Endothelial cell of umbilical vein (primary cell): Measurements from ENCODE around the gene ZNF879. TPM values are rescaled to one million over a fixed set of nuclear protein-coding genes. Genes with fewer than 3 reads are reported as not detected.

Experiments
- BruUV-seq: library from RNA; stranded (reverse); fragments of 400-500 nt; replicated peaks from 2 replicates; lab custom pipeline; 2021; lab: Mats Ljungman, UMichigan
- CTCF ChIA-PET: fragments of 300-600, 350-600 bp; sonication (Branson Sonifier 250); formaldehyde crosslinking; loops from one replicate; lab custom pipeline; 2021; ENCODE audit warnings: antibody characterized with exemption, inconsistent platforms; lab: Charles Lee
- POLR2A ChIA-PET: fragments of 300-600, 350-600 bp; sonication (Branson Sonifier 250); formaldehyde crosslinking; loops from one replicate; lab custom pipeline; 2021; ENCODE audit warnings: antibody characterized with exemption, inconsistent platforms; lab: Charles Lee
- DNase-seq: peaks from one replicate; pipeline ENCODE4 v3.0.0-alpha.2; 2011; ENCODE audit warnings: low read depth, low spot score
- FAIRE-seq: peaks from 2 replicates; lab custom pipeline; 2011; peaks lifted over from hg19 to GRCh38; lab: Jason Lieb, UNC
- H2AFZ ChIP-seq: 2 replicates; pipeline ENCODE4 v1.6.0; 2012; ENCODE audit warnings: low read depth, low read length, control low read depth, inconsistent platforms
- H3K27ac ChIP-seq: 2 replicates; pipeline ENCODE4 v1.5.1; 2011; ENCODE audit warnings: low read depth, mild to moderate bottlenecking, control low read depth, low read length, moderate library complexity; ENCODE audit not compliant: insufficient read depth
- H3K27me3 ChIP-seq, 2 experiments: 2 replicates each; pipeline versions ENCODE4 v1.6.0 to v1.6.1; 2011; ENCODE audit warnings: low read length in 2 of 2, mixed read lengths in 1 of 2; ENCODE audit not compliant: control insufficient read depth in 2 of 2, insufficient read depth in 2 of 2
- H3K36me3 ChIP-seq, 2 experiments: 2 replicates in 1 of 2; 3 replicates in 1 of 2; pipeline ENCODE4 v1.5.1; 2011; ENCODE audit warnings: low read length in 2 of 2, mild to moderate bottlenecking in 1 of 2, moderate library complexity in 1 of 2; ENCODE audit not compliant: control insufficient read depth in 2 of 2, insufficient read depth in 2 of 2; ENCODE audit errors: extremely low read depth in 1 of 2
- H3K4me1 ChIP-seq: 3 replicates; pipeline ENCODE4 v1.5.1; 2011; ENCODE audit warnings: mild to moderate bottlenecking, low read length; ENCODE audit not compliant: control insufficient read depth, insufficient read depth; ENCODE audit errors: extremely low read depth
- H3K4me2 ChIP-seq: 2 replicates; pipeline ENCODE4 v1.6.1; 2011; ENCODE audit warnings: low read length, control low read depth, mixed read lengths; ENCODE audit not compliant: insufficient read depth
- H3K4me3 ChIP-seq, 3 experiments: fragments of 200-600 bp in 1 of 3; sonication (generic), shearing (Covaris generic) in 1 of 3; replicated peaks in 1 of 3; 2 replicates each; pipeline ENCODE4 v1.5.1; 2011 to 2016; ENCODE audit warnings: control low read depth in 3 of 3, low read length in 3 of 3, mild to moderate bottlenecking in 2 of 3, inconsistent platforms in 1 of 3, low read depth in 1 of 3, moderate library complexity in 1 of 3; ENCODE audit not compliant: insufficient read depth in 1 of 3
- H3K79me2 ChIP-seq: 2 replicates; pipeline ENCODE4 v1.6.0; 2012; ENCODE audit warnings: low read length, inconsistent platforms; ENCODE audit not compliant: control insufficient read depth, insufficient read depth
- H3K9ac ChIP-seq: replicated peaks from 2 replicates; pipeline ENCODE3; 2011; ENCODE audit warnings: low read length, control low read depth; ENCODE audit not compliant: insufficient read depth; ENCODE audit errors: extremely low read depth
- H3K9me1 ChIP-seq: replicated peaks from 3 replicates; pipeline ENCODE4 v1.6.0; 2011; ENCODE audit warnings: mild to moderate bottlenecking, low read length; ENCODE audit not compliant: control insufficient read depth, insufficient read depth; ENCODE audit errors: extremely low read depth
- H3K9me3 ChIP-seq: replicated peaks from 2 replicates; pipeline ENCODE4 v1.5.1; 2012; ENCODE audit warnings: low read length, inconsistent platforms; ENCODE audit not compliant: control insufficient read depth, insufficient read depth
- H4K20me1 ChIP-seq: replicated peaks from 2 replicates; pipeline ENCODE3; 2011; ENCODE audit warnings: mild to moderate bottlenecking, low read length; ENCODE audit not compliant: control insufficient read depth, insufficient read depth; ENCODE audit errors: extremely low read depth
- EZH2 ChIP-seq: IDR thresholded peaks from 2 replicates; pipeline ENCODE4 v1.6.1; 2012; ENCODE audit warnings: borderline replicate concordance, low read depth, mild to moderate bottlenecking, moderate library complexity, low read length, inconsistent platforms; ENCODE audit not compliant: severe bottlenecking
- FOS ChIP-seq: IDR thresholded peaks from 2 replicates; pipeline ENCODE4 v1.6.1; 2011; ENCODE audit warnings: mild to moderate bottlenecking, low read length, moderate library complexity, borderline replicate concordance; ENCODE audit not compliant: insufficient read depth
- GATA2 ChIP-seq: IDR thresholded peaks from 2 replicates; pipeline ENCODE4 v1.7.0; 2011; ENCODE audit warnings: low read depth, mild to moderate bottlenecking, moderate library complexity, mixed read lengths, low read length; ENCODE audit not compliant: insufficient read length, insufficient read depth
- JUN ChIP-seq: IDR thresholded peaks from 2 replicates; pipeline ENCODE4 v1.6.1; 2011; ENCODE audit warnings: borderline replicate concordance, low read depth; ENCODE audit not compliant: insufficient read length, insufficient read depth
- MYC ChIP-seq: IDR thresholded peaks from one replicate; pipeline ENCODE4 v1.6.1; 2011; ENCODE audit warnings: mild to moderate bottlenecking, low read depth, low read length
- POLR2A ChIP-seq: IDR thresholded peaks from 2 replicates; pipeline ENCODE4 v1.6.1; 2012; ENCODE audit warnings: low read depth, mild to moderate bottlenecking, control low read depth, low read length
- POLR2AphosphoS5 ChIP-seq: IDR thresholded peaks from 2 replicates; pipeline ENCODE4 v1.6.1; 2012; ENCODE audit warnings: low read depth, mild to moderate bottlenecking, control low read depth, low read length, moderate library complexity; ENCODE audit not compliant: insufficient read depth
- dilution Hi-C: fragments of 300-500 bp; cut with MboI; formaldehyde crosslinking; loops from one replicate; pipeline ENCODE4 v1.15.0; 2019; ENCODE audit warnings: low sequenced_read_pairs; ENCODE audit not compliant: extremely low pct_ligation_motif_present
- intact Hi-C: fragments of 100-400 bp; cut with micrococcal nuclease; formaldehyde crosslinking; loops from one replicate; pipeline ENCODE4 v1.10.0; 2022
- polyA plus RNA-seq, 4 experiments: library from polyadenylated mRNA; depleted of rRNA in 3 of 4; stranded (reverse) in 3 of 4; unstranded in 1 of 4; fragments of >200 nt; gene quantifications; 2 replicates each; pipeline versions ENCODE4 v1.2.1 to v1.2.3, GENCODE V29; 2011 to 2012; ENCODE audit warnings: missing spikeins in 1 of 4
- total RNA-seq: library from RNA; stranded (reverse); gene quantifications from 2 replicates; pipeline ENCODE4 v1.2.3, GENCODE V29; 2021
- TF ChIP-seq, protein P1 (sequence below): IDR thresholded peaks from 2 replicates; pipeline ENCODE4 v1.6.1; 2011; ENCODE audit not compliant: insufficient read depth, insufficient read length
- TF ChIP-seq, protein P2 (sequence below), 2 donors: IDR thresholded peaks; 1 replicate in 1 of 2; 2 replicates in 1 of 2; pipeline ENCODE4 v1.5.1; 2011; ENCODE audit warnings: low read length in 2 of 2, mild to moderate bottlenecking in 2 of 2, moderate library complexity in 2 of 2, control low read depth in 1 of 2, inconsistent platforms in 1 of 2, low read depth in 1 of 2; ENCODE audit not compliant: insufficient read depth in 1 of 2; ENCODE audit errors: extremely low read depth in 1 of 2

Gene ZNF879
- total and polyA plus RNA-seq, 2 donors (not counting 3 experiments of a cell fraction or from before 2014, with no cell fraction given) = 2.4 to 2.7 TPM

DNA sequence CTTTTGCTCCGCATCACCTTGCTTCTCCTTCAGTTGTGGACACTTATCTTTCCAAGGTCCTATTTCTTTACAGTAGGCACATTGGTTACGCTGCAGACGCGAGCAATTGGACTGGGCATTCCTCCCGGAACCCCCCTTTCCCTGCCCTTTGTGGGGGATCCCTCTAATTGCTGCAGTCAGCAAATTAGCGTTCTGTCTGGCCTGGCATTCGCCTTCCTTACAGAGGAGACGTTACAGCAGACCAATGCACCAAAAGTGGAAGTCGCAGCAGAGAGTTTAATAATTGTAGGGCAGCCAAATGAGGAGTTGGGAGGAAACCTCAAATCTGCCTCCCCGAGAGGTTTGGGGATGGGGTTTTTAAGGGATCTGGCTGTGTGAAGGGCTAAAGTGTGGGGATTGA lies 31.3 kb downstream of the ZNF879 start:
- H3K4me2 ChIP-seq = no peak overlapping the region
- H3K79me2 ChIP-seq = no peaks in the 10 kb centered on the region
- H3K9me3 ChIP-seq = no peaks in the 10 kb centered on the region
- no TSS peak for BruUV-seq
- no peak for TF ChIP-seq JUN
- no peak for TF ChIP-seq GATA2
- TF ChIP-seq, protein P1, sequence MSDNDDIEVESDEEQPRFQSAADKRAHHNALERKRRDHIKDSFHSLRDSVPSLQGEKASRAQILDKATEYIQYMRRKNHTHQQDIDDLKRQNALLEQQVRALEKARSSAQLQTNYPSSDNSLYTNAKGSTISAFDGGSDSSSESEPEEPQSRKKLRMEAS = no peak
- no peak for TF ChIP-seq POLR2AphosphoS5
- TF ChIP-seq FOS = no peak
- no peak for TF ChIP-seq EZH2
- no peak for TF ChIP-seq MYC
- TF ChIP-seq, protein P2, sequence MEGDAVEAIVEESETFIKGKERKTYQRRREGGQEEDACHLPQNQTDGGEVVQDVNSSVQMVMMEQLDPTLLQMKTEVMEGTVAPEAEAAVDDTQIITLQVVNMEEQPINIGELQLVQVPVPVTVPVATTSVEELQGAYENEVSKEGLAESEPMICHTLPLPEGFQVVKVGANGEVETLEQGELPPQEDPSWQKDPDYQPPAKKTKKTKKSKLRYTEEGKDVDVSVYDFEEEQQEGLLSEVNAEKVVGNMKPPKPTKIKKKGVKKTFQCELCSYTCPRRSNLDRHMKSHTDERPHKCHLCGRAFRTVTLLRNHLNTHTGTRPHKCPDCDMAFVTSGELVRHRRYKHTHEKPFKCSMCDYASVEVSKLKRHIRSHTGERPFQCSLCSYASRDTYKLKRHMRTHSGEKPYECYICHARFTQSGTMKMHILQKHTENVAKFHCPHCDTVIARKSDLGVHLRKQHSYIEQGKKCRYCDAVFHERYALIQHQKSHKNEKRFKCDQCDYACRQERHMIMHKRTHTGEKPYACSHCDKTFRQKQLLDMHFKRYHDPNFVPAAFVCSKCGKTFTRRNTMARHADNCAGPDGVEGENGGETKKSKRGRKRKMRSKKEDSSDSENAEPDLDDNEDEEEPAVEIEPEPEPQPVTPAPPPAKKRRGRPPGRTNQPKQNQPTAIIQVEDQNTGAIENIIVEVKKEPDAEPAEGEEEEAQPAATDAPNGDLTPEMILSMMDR (IDR thresholded peaks at IDR 0.05; ENCODE audit: extremely low read depth in 1 of 2, insufficient read depth in 1 of 2, low read depth in 1 of 2, low read length in 2 of 2) = no peak
- no peak for TF ChIP-seq POLR2A
- H2AFZ ChIP-seq = no peak overlapping the region
- intact Hi-C loops (no loop called here), dilution Hi-C loops (no loop called here)
- no peak overlapping the region for H3K27ac ChIP-seq
- no peaks in the 10 kb centered on the region for H3K9me1 ChIP-seq
- no peak overlapping the region for H3K4me3 ChIP-seq
- FAIRE-seq (no peak), DNase-seq (no peak)
- no peaks in the 10 kb centered on the region for H4K20me1 ChIP-seq
- H3K36me3 ChIP-seq = no peaks in the 10 kb centered on the region
- H3K27me3 ChIP-seq = no peaks in the 10 kb centered on the region
- H3K9ac ChIP-seq = no peak overlapping the region
- ChIA-PET CTCF (no interaction called here), POLR2A (no interaction called here)
- peaks cover 2% of the 10 kb centered on the region for H3K4me1 ChIP-seq
